ENCODE results near the gene CHST10.

DNA sequence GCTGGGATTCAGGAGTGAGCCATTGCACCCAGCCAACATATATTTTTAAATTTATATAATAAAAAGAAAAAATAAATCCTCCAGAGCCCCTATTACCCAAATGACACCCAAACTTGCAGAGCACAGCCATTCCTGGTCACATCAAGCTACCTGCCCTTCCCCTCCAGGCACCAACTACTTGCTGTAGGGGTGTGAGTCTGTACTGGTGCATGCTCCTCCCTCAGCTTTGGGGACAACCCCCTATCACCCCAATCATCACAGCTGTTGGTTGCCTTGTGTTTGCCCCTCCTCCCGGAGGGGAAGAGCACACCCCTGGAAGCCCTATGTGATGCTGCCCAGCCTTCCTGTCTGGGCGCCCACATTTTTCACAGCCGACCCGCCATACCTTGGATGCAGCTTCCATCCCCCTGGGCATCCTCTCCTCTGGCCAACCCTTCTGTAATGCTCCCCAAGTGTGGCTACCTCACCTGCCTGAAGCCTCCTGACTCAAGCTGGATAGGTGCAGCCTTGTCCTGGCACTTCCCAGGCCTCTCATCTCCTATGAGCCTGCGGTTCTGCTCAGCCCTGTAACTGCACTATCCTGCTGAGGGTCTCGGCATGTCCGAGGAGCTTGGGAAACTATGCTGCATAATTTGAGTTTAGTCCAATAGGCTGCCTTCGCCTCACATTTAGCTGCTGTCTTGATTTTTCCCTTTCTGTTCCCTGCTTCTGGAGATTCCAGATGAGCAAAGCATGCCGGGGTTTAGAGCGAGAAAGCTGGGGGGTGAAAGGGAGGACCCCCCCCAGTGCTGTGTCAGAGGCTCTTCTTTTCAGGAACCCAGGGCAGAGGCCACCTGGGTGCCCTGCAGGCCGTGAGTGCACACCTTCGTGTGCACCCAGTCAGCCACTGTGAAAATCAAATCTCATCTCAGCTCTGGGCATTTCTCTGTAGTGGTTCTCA, 27.2 kb downstream of the CHST10 start:
- TF ChIP-seq, protein P1, sequence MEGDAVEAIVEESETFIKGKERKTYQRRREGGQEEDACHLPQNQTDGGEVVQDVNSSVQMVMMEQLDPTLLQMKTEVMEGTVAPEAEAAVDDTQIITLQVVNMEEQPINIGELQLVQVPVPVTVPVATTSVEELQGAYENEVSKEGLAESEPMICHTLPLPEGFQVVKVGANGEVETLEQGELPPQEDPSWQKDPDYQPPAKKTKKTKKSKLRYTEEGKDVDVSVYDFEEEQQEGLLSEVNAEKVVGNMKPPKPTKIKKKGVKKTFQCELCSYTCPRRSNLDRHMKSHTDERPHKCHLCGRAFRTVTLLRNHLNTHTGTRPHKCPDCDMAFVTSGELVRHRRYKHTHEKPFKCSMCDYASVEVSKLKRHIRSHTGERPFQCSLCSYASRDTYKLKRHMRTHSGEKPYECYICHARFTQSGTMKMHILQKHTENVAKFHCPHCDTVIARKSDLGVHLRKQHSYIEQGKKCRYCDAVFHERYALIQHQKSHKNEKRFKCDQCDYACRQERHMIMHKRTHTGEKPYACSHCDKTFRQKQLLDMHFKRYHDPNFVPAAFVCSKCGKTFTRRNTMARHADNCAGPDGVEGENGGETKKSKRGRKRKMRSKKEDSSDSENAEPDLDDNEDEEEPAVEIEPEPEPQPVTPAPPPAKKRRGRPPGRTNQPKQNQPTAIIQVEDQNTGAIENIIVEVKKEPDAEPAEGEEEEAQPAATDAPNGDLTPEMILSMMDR (IDR thresholded peaks at IDR 0.05; ENCODE audit: poor library complexity, severe bottlenecking), result no peak
- TF ChIP-seq EP300 (conservative IDR thresholded peaks at IDR 0.05; ENCODE audit: poor library complexity, severe bottlenecking) (no peak), TAF1 (IDR thresholded peaks at IDR 0.05; ENCODE audit: low read depth) (no peak), EZH2 (IDR thresholded peaks at IDR 0.05; ENCODE audit: borderline replicate concordance, insufficient read depth, low read length, poor library complexity, severe bottlenecking) (no peak), MXI1 (conservative IDR thresholded peaks at IDR 0.05; ENCODE audit: poor library complexity, severe bottlenecking) (no peak)
- TF ChIP-seq, protein P2, sequence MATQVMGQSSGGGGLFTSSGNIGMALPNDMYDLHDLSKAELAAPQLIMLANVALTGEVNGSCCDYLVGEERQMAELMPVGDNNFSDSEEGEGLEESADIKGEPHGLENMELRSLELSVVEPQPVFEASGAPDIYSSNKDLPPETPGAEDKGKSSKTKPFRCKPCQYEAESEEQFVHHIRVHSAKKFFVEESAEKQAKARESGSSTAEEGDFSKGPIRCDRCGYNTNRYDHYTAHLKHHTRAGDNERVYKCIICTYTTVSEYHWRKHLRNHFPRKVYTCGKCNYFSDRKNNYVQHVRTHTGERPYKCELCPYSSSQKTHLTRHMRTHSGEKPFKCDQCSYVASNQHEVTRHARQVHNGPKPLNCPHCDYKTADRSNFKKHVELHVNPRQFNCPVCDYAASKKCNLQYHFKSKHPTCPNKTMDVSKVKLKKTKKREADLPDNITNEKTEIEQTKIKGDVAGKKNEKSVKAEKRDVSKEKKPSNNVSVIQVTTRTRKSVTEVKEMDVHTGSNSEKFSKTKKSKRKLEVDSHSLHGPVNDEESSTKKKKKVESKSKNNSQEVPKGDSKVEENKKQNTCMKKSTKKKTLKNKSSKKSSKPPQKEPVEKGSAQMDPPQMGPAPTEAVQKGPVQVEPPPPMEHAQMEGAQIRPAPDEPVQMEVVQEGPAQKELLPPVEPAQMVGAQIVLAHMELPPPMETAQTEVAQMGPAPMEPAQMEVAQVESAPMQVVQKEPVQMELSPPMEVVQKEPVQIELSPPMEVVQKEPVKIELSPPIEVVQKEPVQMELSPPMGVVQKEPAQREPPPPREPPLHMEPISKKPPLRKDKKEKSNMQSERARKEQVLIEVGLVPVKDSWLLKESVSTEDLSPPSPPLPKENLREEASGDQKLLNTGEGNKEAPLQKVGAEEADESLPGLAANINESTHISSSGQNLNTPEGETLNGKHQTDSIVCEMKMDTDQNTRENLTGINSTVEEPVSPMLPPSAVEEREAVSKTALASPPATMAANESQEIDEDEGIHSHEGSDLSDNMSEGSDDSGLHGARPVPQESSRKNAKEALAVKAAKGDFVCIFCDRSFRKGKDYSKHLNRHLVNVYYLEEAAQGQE (IDR thresholded peaks at IDR 0.05; ENCODE audit: borderline replicate concordance), result no peak

Measured in neural cell (in vitro differentiated cells).